NCI-H1694 (cell line): Measurements from ENCODE around the gene FADS6.

Experiments used
- DNase-seq: peaks from one replicate; lab custom pipeline; 2025; lab: John Stamatoyannopoulos, UW

FADS6 gene

GRCh38 chr17:74853048-74853397, 40.4 kb downstream of the FADS6 start:
- no peak for DNase-seq

DNA sequence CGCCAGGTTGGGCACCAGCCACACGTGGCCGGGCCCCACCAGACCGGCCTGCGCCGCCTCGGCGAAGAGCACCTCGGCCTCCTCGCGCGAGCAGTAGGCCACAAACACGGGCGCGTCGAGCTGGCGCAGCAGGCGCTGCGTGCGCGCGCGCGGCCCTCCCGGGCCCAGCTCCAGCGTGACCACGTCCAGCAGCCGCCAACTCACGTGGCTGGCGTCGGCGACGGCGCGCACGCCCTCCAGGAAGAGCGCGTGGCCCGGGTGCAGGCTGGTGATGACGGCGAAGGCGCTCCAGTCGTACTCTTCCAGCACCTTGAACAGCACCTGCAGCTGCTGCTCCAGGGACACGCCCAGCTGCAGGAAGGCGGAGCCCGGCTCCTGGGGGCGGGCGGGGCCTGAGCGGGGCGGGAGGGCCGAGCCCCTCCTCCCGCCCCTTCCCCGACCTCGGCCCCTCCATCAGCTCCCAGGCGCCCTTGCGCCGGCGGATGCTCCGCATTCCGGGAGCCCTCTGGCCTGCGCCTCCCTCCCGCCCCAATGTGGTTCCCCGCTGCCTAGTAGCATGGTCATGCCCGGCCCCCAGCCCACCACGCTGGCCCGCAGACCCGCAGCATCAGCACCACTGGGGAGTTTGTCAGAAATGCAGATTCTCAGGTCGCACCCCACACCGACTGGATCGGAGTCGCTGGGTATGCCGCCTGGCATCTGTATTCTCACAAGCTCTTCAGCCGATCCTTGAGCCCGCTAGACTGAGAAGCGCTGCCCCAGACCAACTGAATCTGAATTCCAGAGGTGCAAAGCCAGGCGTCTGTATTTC, 41.0 kb downstream of the FADS6 start:
- no peak for DNase-seq

- no peak for DNase-seq
Measured at GRCh38 chr17:74851612-74852236, 41.7 kb downstream of the FADS6 start.

GRCh38 chr17:74850914-74851313, 42.5 kb downstream of the FADS6 start:
- DNase-seq, result no peak

GRCh38 chr17:74850310-74850709, 43.1 kb downstream of the FADS6 start:
- DNase-seq, result no peak

DNA sequence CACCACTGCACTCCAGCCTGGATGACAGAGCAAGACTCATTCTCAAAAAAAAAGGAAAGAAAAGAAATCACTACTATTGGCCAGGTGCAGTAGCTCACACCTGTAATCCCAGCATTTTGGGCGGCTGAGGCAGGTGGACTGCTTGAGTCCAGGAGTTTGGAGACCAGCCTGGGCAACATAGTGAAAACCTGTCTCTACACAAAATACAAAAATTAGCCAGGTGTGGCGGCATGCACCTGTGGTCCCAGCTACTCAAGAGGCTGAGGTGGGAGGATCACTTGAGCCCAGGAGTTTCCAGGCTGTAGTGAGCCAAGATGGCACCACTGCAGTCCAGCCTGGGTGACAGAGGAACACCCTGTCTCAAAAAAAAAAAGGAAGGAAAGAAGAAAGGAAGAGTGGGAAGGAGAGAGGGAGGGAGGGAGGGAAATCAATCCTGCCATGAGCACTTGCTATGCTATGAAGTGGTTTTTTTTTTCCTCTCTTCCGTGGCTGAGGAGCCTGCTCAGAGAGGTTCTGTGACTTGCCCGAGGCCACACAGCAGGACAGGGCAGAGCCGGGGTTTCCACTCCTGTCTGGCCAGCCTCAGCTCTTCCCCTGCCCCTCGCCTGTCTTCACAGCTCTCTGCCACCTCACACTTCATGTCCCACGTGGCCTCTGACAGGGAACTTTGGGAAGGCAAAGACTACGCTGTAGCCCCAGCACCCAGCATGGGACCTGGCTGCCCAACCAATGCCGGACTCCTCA, 44.6 kb downstream of the FADS6 start:
- no peak for DNase-seq

DNA sequence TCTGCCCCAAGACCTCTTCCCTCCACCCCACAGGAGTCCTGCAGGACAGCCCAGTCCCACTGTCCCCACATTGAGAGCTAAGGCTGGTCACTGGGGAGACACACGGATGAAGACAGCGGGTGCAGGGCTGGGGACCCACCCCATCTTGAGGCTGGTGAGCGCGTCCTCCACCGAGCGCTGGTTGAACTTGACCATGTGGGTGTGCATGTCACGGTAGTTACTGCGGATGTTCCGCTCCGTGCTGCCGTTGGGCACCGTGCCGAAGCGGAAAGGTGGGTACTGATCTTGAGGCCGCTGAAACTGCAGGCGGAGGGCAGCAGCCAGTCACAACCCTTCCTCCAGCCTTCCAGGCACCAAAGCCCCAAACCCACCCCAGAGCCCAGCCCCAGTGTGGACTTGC, 46.8 kb downstream of the FADS6 start:
- no peak for DNase-seq

- no peak for DNase-seq
Measured at GRCh38 chr17:74843352-74843627, 50.1 kb downstream of the FADS6 start.

DNA sequence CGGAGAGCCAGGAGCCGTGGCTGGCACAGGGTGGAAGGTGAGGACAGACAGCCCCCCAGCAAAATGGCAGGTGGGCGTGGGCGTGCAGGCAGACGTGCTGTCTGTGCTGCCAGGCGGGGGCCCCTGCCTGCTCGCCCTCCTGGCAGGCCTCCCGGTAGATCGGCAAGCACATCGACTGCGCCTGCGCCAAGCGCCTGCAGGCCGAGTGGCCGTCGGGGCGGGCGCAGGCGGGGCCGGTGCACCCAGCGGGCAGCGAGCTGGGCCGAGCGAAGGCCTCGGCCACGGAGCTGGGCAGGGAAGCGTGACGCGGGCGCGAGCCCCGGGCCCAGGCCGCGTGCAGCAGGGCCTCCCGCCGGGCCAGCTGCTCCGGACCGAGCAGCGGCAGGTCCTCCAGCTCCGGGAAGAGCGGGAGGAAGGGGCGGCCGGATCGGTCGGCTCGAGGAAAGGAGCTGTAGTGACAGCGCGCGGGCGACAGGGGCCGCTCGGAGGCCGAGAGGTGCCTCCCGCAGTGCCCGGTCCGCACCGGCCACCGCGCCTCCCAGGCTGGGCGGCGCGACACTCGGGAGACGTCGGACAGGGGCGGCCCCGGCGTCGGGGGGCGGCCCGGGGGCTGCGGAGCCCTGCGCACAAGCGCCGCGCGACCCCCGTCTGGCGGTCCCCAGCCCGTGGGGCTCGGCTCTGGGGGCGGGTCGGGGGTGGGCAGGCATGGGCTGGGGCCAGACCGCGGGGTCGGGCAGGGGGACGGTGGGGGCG, 50.7 kb downstream of the FADS6 start:
- DNase-seq, result peak; percentile 55

DNA sequence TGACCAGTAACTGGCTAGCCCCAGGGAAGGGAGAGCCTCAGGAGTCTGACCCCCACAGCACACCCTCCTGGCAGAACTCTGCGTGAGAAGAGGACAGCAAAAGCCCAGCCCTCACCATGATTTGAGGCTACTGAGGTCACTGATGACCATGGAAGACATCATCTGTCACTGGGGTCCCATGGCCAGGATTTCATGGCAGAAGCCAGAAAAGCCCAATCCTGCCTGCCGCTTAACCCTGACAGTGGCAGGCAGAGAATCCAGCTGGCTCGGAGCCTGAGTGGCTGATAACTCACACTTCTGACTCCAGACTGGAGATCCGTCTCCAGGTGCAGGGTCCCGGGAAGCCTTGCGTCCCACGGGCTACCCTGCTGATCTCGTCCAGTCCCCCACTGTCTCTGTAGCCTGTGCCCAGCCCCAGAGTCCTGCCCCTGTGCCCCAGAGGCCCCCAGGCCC, 51.3 kb downstream of the FADS6 start:
- peak; percentile 49 for DNase-seq

GRCh38 chr17:74840989-74841666, 52.3 kb downstream of the FADS6 start:
- peak; percentile 33 for DNase-seq

DNA sequence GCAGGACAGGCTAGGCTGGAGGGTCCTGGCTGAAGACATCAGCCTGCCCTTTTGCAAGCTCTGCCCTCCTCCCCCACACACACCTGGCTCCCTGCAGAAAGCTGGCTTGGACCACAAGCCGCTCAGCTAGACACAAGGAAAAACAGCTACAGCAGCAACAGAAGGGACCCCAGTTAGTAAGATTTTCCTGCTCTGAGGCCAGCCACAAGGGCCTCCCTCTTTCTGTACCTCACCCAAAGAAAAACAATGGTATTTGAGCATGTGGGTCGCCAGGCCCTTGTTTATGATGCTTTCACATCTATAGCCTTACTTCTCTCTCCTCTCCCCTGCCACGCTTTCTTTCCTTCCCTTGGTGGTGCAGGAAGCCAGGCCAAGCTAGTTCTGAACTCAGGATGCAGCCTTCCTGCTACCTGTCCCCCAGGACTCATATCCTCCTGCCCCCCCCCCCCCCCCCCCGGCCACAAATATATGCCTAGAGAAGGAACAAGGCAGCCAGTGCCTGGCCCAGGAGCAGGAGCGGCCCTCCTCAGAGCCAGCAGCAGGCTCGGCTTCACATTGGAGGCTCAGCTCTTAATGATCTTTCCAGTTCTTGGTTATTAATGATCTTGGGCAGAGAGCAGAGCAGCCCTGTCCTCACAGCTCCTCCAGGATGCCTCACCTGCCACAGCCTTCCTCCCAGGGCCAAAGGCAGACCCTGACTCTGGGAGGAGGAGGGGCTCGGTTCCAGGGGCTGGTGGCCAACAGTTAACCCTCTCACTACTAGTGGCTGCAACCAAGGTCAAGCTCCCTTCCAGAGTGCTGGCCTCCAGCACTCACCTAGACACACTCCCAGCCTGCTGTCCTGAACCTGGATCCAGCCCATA, 53.2 kb downstream of the FADS6 start:
- no peak for DNase-seq

DNA sequence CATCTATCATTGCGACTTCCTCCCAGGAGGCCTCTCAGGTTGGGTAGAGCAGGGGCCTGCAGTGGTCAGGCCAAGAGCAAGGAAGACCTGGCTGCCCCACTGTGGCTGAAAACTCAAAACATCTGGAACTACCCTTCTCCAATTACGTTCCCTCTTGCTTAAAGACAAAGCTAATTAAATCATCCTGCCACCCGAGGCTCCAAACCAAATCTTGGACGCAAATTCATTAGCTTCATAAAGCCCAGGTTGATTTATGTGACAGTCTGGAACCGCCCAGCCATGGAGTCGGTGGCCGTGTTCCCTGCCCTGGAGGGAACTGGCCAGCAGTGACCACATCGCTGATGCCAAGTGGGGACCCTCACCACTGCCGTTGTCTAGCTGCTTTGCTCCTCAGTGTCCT, 55.2 kb downstream of the FADS6 start:
- DNase-seq, result no peak

DNA sequence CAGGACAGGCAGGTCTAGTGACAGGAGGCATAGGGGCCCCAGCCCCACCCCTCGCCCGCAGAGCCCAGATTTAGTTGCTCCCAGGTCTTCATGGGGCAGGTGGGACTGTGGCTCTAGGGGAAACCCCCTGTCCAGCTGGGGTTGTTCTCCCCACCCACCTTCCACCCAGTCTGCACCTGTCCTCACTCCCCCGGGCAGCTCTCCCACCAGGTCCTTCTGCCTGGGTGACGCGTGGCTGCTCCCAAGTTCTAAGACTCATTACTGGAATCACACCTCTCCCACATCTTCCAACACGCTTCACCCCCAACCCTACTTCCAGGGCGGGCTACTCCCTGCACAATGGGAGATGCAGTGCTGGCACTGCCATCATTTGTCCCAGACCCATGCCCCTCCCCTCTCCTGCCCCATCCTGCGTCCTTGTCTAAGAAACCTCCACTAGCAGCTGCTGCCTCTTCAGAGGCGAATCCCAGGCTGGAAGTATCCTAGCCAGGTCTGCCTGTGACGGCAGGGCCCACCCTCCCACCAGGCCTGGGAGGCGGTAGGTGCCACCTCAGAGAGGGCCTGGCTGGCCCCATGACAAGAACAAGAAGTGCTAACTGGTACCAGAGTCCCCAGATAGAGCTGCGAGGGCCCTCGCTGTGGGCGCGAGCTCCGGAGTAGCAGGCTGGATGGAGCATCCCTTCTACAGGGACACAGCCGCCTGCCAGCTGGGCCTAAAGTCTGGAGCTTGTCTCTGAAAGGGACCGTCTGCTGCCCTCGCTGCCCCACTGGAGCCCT, 56.6 kb downstream of the FADS6 start:
- no peak for DNase-seq

DNA sequence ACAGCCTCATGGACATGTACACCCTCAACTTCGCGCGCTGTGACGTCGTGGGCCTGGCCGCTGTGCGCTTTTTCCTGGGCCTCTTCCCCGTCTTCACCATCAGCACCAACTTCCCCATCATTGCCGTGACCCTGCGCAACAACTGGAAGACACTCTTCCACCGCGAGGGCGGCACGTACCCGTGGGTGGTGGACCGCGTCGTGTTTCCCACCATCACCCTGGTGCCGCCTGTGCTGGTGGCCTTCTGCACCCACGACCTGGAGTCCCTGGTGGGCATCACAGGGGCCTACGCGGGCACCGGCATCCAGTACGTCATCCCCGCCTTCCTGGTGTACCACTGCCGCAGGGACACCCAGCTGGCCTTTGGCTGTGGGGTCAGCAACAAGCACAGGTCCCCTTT, 57.2 kb downstream of the FADS6 start:
- DNase-seq, result no peak

DNA sequence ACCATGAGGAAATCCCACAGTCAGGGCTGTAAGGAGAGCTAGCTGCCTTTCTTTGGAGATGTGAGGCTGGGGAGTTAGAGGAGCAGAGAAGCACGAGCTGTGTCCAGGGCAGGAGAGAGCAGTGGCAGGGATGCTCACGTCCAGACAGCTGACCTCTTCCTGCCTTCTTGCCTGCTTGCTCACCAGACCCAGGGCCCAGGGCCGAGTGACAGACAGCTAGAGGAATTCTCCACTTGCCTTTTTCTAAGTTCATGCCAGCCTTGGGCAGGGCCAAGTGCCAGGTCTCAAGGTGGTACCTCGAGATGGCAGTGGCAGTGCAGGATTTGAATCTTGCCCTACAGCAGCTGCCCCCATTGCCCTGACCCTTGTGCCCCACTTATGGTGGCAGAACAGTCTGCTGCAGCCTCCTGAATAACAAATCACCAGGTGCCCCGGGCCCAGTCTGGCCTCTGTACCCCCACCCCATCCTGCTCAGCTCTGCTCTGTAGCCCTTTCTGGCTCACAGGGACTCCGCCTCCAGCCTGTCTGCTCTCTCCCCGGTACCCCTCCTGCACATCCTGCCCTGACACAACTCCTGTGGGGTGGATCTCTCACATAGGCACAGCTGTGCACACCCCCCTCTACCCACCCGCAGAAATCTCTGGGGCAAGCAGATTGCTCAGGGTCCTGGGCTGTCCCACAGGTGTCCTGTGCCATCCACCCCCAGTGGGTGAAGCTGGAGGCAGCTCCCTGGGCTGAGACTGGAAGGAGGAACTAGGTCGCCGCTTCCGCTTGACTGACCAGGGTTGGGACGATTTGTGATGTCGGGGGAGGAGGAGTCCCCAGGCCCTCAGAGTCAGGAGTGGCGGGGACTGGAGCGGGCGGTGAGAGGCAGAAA, 59.7 kb downstream of the FADS6 start:
- DNase-seq, result peak; percentile 20

GRCh38 chr17:74832421-74832820, 61.0 kb downstream of the FADS6 start:
- no peak for DNase-seq

DNA sequence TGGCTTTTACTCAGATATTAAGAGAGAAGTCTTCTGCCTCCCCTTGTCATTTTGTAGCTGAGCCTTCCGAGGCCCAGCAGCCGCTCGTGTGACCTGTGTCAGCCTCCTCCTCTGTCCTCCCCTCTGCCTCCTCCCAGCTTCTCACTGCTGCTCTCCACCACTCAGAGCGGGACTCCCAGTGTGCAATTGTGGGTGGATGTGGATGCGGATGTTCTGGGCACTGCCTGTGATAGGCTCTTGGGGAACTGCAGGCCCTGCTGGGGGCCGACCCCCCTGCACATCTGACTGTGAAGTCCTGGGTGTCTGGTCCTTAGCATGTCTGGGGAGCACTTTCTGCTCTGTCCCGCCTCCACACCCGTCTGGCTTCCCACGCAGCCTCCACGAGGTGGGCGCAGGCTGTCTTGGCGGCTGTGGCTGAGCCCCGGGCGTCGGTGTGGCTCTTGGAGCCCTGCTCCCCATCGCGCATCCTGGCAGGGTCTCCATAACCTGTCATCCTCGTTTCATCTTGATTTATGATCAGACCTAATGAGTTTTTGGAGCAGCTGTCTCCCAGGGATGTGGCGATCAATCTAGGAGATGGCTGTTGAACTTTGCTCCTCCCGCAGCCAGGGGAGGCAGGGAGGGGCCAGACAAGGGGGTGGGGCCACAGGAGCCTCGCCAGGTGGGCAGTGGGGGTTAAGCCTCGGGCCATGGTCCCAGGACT, 61.8 kb downstream of the FADS6 start:
- peak; percentile 93 for DNase-seq

- no peak for DNase-seq
Measured at GRCh38 chr17:74830861-74831260, 62.6 kb downstream of the FADS6 start.
